Endodermal cell (in vitro differentiated cells): ENCODE results near the gene COLEC11. TPM values are rescaled to one million over a fixed set of nuclear protein-coding genes. Genes with fewer than 3 reads are reported as not detected.

Experiments
- DNase-seq: peaks from one replicate; pipeline ENCODE4 v3.0.0-alpha.2; 2017
- H3K27ac ChIP-seq: 2 replicates; pipeline ENCODE4 v1.5.1; 2013; ENCODE audit warnings: mild to moderate bottlenecking, low read depth, low read length, moderate library complexity
- H3K27me3 ChIP-seq: 2 replicates; pipeline ENCODE4 v1.6.1; 2013; ENCODE audit warnings: mild to moderate bottlenecking, low read length, moderate library complexity; ENCODE audit not compliant: insufficient read depth, control insufficient read depth, poor library complexity, severe bottlenecking
- H3K36me3 ChIP-seq: 2 replicates; pipeline ENCODE4 v1.7.0; 2013; ENCODE audit warnings: mild to moderate bottlenecking, low read length, moderate library complexity; ENCODE audit not compliant: control insufficient read depth, insufficient read depth
- H3K4me1 ChIP-seq: one replicate; pipeline ENCODE4 v1.7.0; 2013; ENCODE audit warnings: low read length; ENCODE audit not compliant: control insufficient read depth, insufficient read depth
- H3K4me3 ChIP-seq: 2 replicates; pipeline ENCODE4 v1.5.1; 2013; ENCODE audit warnings: mild to moderate bottlenecking, low read length, moderate library complexity
- H3K9ac ChIP-seq: 2 replicates; pipeline ENCODE4 v1.6.1; 2013; ENCODE audit warnings: mild to moderate bottlenecking, low read length, moderate library complexity; ENCODE audit not compliant: poor library complexity, severe bottlenecking; ENCODE audit errors: extremely low read depth
- H3K9me3 ChIP-seq: 2 replicates; pipeline ENCODE4 v1.6.1; 2013; ENCODE audit warnings: mild to moderate bottlenecking, low read length, moderate library complexity; ENCODE audit not compliant: control insufficient read depth
- H3K27ac Mint-ChIP-seq: 2 replicates; pipeline ENCODE4 v1.8.0; 2020; ENCODE audit warnings: mixed read lengths
- H3K27me3 Mint-ChIP-seq: 2 replicates; pipeline ENCODE4 v1.8.0; 2021; ENCODE audit warnings: mild to moderate bottlenecking, mixed read lengths; ENCODE audit not compliant: insufficient read depth
- H3K36me3 Mint-ChIP-seq: 2 replicates; pipeline ENCODE4 v1.8.0; 2020; ENCODE audit warnings: low read depth, mixed read lengths
- H3K4me1 Mint-ChIP-seq: 2 replicates; pipeline ENCODE4 v1.8.0; 2020; ENCODE audit warnings: mixed read lengths
- H3K4me3 Mint-ChIP-seq: 2 replicates; pipeline ENCODE4 v1.8.0; 2020; ENCODE audit warnings: mild to moderate bottlenecking, moderate library complexity, mixed read lengths
- H3K9me3 Mint-ChIP-seq: 2 replicates; pipeline ENCODE4 v1.8.0; 2020; ENCODE audit warnings: mild to moderate bottlenecking, mixed read lengths
- WGBS, 2 experiments: methylation state at CpG; one replicate each; pipeline versions ENCODE4 v1.1.5 to v1.1.7; 2013; ENCODE audit warnings: missing lambda C conversion rate in 2 of 2, mixed read lengths in 1 of 2; ENCODE audit not compliant: insufficient coverage in 1 of 2, insufficient read length in 1 of 2; 5-methylcytosine and 5-hydroxymethylcytosine counted together
- total RNA-seq, 2 donors: library from RNA; stranded (reverse); fragmentation: NEBNext Ultra II Directional in 1 of 2; extraction: Animal tissue kit (Norgen Biotek cat#: 25700) in 1 of 2; gene quantifications; 2 replicates in 1 of 2; 3 replicates in 1 of 2; pipeline ENCODE4 v1.2.1, GENCODE V29; 2021
- TF ChIP-seq, protein P1 (sequence below): fragments of 200-600 bp; sonication (generic); conservative IDR thresholded peaks from 2 replicates; pipeline ENCODE4 v1.5.0; 2021; ENCODE audit warnings: antibody characterized with exemption, mild to moderate bottlenecking

COLEC11 gene
- total RNA-seq, 2 donors from 2014 or later = 1.1 to 1.5 TPM

DNA sequence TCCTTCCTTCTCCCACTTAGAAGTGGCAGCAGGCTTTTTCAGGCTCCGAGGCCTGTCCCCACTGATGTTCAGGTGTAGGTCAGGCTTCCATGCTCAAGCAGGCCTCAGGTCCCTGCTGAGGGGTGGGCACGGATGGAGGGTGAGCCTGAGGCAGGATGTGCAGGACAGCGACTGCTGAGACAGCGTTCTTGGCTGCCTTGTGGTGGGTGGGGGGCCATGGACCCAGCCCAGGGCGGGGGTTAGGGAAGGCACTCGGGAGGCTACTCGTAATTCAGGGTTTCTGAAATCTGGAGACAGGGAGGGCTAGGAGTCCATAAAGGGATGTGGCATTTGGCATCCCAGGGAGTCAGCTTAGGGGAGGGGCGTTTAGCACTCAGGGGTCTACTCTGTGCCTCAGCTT is 30.3 kb downstream of the COLEC11 start:
- H3K4me3 Mint-ChIP-seq = no peak overlapping the region
- peaks cover 6% of the 10 kb centered on the region for H3K27me3 Mint-ChIP-seq
- no peak overlapping the region for H3K4me3 ChIP-seq
- DNase-seq = no peak
- no peak overlapping the region for H3K27ac ChIP-seq
- no peak overlapping the region for H3K27ac Mint-ChIP-seq
- H3K9ac ChIP-seq = no peak overlapping the region
- TF ChIP-seq, protein P1, sequence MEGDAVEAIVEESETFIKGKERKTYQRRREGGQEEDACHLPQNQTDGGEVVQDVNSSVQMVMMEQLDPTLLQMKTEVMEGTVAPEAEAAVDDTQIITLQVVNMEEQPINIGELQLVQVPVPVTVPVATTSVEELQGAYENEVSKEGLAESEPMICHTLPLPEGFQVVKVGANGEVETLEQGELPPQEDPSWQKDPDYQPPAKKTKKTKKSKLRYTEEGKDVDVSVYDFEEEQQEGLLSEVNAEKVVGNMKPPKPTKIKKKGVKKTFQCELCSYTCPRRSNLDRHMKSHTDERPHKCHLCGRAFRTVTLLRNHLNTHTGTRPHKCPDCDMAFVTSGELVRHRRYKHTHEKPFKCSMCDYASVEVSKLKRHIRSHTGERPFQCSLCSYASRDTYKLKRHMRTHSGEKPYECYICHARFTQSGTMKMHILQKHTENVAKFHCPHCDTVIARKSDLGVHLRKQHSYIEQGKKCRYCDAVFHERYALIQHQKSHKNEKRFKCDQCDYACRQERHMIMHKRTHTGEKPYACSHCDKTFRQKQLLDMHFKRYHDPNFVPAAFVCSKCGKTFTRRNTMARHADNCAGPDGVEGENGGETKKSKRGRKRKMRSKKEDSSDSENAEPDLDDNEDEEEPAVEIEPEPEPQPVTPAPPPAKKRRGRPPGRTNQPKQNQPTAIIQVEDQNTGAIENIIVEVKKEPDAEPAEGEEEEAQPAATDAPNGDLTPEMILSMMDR = no peak
- no peaks in the 10 kb centered on the region for H3K9me3 ChIP-seq
- no peaks in the 10 kb centered on the region for H3K36me3 ChIP-seq
- no peaks in the 10 kb centered on the region for H3K4me1 ChIP-seq
- H3K4me1 Mint-ChIP-seq = peaks cover 2% of the 10 kb centered on the region
- H3K9me3 Mint-ChIP-seq = no peaks in the 10 kb centered on the region
- peaks cover 7% of the 10 kb centered on the region for H3K27me3 ChIP-seq
- H3K36me3 Mint-ChIP-seq = no peaks in the 10 kb centered on the region
- 92 to 100% methylated on average over 1 to 8 of the region's 8 CpGs for WGBS, 2 experiments

DNA sequence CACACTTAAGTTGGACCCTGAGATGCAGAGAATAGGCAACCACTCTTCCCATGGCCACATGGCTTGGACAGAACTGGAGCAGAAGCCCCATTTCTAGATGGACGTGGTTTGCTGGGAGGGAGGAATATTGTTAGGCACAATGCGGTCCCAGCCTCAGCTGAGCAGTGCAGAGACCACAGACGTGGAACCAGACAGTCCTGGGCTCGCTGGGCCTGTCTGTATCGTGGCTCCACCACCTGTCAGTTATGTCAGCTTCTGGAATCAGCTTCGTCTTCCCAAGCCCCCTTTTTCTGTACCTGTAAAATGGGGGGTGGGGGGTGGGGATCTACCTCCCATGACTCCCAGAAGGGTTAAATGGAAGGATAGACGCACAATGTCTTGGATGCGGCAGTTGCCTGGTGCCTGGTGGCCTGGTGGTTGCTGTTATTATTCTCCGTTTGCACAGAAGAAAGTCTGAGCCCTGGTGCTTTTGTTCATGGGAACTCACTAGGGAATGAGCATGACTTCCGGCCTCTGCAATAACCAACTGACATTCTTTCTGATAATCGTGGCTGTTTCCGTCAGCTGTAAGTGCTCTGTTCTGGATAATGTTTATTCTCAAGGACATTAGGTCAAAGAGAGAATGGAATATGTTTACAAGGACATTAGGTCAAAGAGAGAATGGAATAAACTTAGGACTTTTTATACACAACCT is 31.4 kb downstream of the COLEC11 start:
- Histone ChIP-seq H3K36me3 (no peaks in the 10 kb centered on the region), H3K9ac (no peak overlapping the region), H3K27ac (no peak overlapping the region), H3K9me3 (no peaks in the 10 kb centered on the region), H3K4me3 (no peak overlapping the region), H3K27me3 (peaks cover 7% of the 10 kb centered on the region), H3K4me1 (no peaks in the 10 kb centered on the region)
- Mint-ChIP-seq H3K36me3 (no peaks in the 10 kb centered on the region), H3K4me3 (no peak overlapping the region), H3K27me3 (peaks cover 6% of the 10 kb centered on the region), H3K27ac (no peak overlapping the region), H3K9me3 (no peaks in the 10 kb centered on the region), H3K4me1 (peaks cover 2% of the 10 kb centered on the region)
- WGBS, 2 experiments = 91 to 95% methylated on average over 9 to 12 of the region's 12 CpGs
- TF ChIP-seq, protein P1 = no peak
- no peak for DNase-seq

DNA sequence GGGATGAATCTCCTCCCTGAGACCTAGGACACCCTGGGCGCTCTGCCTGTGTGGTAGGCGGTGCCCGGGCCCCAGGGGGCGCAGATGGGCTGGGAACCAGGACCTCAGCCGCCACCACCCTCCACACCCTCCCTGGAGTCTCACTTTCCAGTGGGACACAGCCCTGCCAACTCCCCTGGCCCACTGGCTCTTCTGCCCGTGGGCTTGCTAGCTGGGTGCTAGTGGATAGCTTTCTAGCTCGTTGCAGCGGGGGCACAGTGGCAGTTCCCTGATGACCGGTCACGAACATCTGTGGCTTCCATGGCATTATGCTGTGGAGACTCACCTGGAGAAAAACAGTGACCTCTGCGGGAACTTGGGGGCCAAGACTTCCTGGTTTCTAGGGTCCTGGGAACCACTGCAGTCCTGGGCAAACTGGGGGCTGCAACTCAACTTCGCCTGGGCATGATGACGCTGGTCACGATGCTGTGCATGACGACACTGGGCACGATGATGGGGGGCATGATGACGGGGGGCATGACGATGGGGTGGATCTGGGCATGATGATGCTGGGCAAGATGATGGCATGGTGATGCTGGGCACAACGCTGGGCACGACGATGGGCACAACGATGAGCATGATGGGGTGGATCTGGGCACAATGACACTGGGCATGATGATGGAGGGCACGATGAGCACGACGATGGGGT is 32.0 kb downstream of the COLEC11 start:
- Histone ChIP-seq H3K27ac (no peak overlapping the region), H3K36me3 (no peaks in the 10 kb centered on the region), H3K4me3 (no peak overlapping the region), H3K9ac (no peak overlapping the region), H3K27me3 (peaks cover 7% of the 10 kb centered on the region), H3K4me1 (no peaks in the 10 kb centered on the region), H3K9me3 (no peaks in the 10 kb centered on the region)
- TF ChIP-seq, protein P1 = peak; percentile 20
- H3K27me3 Mint-ChIP-seq = peaks cover 6% of the 10 kb centered on the region
- no peak overlapping the region for H3K27ac Mint-ChIP-seq
- no peaks in the 10 kb centered on the region for H3K36me3 Mint-ChIP-seq
- no peaks in the 10 kb centered on the region for H3K9me3 Mint-ChIP-seq
- peaks cover 2% of the 10 kb centered on the region for H3K4me1 Mint-ChIP-seq
- WGBS, 2 experiments = 88 to 89% methylated on average over 19 to 25 of the region's 25 CpGs
- no peak overlapping the region for H3K4me3 Mint-ChIP-seq
- peak; percentile 39 for DNase-seq
